Body of pancreas (tissue), 4 donors: ENCODE data around the gene ATP5MC2.
"Not testable (repeated sequence)": the region's sequence is repeated elsewhere in the genome, so short reads cannot be mapped to it uniquely, and the experiment has no call there.

ENCODE experiments used
- CTCF ChIP-seq, 7 experiments: fragments of 450-650 bp in 4 of 7; fragments of 200-600 bp in 3 of 7; sonication (generic) in 3 of 7; IDR thresholded peaks; one replicate each; pipeline ENCODE4 v1.5.1; 2016 to 2019; ENCODE audit warnings: antibody characterized with exemption in 7 of 7
- POLR2A ChIP-seq, 3 donors: fragments of 450-650 bp; IDR thresholded peaks; one replicate each; pipeline ENCODE4 v1.6.1; 2016; ENCODE audit warnings: antibody characterized with exemption in 3 of 3, mild to moderate bottlenecking in 2 of 3

GRCh38 chr12:53718567-53718966, 42.7 kb upstream of the ATP5MC2 start:
- TF ChIP-seq CTCF, POLR2A (IDR thresholded peaks at IDR 0.05): not testable (repeated sequence)
